K562 (cell line): ENCODE measurements around the gene NCAPG2. TPM values are rescaled to one million over a fixed set of nuclear protein-coding genes. Genes with fewer than 3 reads are reported as not detected.

ENCODE experiments used
- ATAC-seq: fragments of 200-7000 bp; cut with Tn5 transposase; 3 replicates; pipeline ENCODE4 v1.9.1; 2020; ENCODE audit warnings: moderate library complexity
- BruUV-seq: library from RNA; stranded (reverse); fragments of 400-500 nt; replicated peaks from 2 replicates; lab custom pipeline; 2021; lab: Mats Ljungman, UMichigan
- CTCF ChIA-PET: fragments of 300-600 bp; formaldehyde crosslinking; extraction: SDS; loops from one replicate; lab custom pipeline; 2021; ENCODE audit warnings: low intra/inter-chr PET ratio; lab: Yijun Ruan, JAX
- POLR2A ChIA-PET: fragments of 300-600, 350-650 bp; sonication (Branson Sonifier 250); formaldehyde crosslinking; extraction: SDS; loops from one replicate; lab custom pipeline; 2021; ENCODE audit warnings: antibody characterized with exemption, inconsistent platforms; lab: Yijun Ruan, JAX
- DNase-seq, 4 experiments: peaks; one replicate each; pipeline versions ENCODE4 v3.0.0 to v3.0.0-alpha.2; 2011 to 2018; ENCODE audit warnings: low spot score in 3 of 4, mixed read lengths in 3 of 4; ENCODE audit errors: extremely low read depth in 1 of 4
- FAIRE-seq: peaks from 2 replicates; lab custom pipeline; 2011; peaks lifted over from hg19 to GRCh38; lab: Jason Lieb, UNC
- H2AFZ ChIP-seq: 2 replicates; pipeline ENCODE4 v1.6.0; 2011; ENCODE audit warnings: low read depth, low read length, control low read depth, inconsistent platforms
- H3K27ac ChIP-seq: fragments of 200-600 bp; 3 replicates; pipeline ENCODE4 v1.8.0; 2011; ENCODE audit warnings: low read depth, mild to moderate bottlenecking, control low read depth, inconsistent platforms, low read length, moderate library complexity, mixed read lengths; ENCODE audit errors: extremely low read depth
- H3K27me3 ChIP-seq, 2 experiments: fragments of 300-600 bp in 1 of 2; 2 replicates in 1 of 2; 3 replicates in 1 of 2; pipeline versions ENCODE4 v1.6.0 to v1.8.0; 2011; ENCODE audit warnings: inconsistent platforms in 2 of 2, low read length in 2 of 2, mild to moderate bottlenecking in 1 of 2, mixed read lengths in 1 of 2, moderate library complexity in 1 of 2; ENCODE audit not compliant: control insufficient read depth in 2 of 2, insufficient read depth in 2 of 2
- H3K36me3 ChIP-seq: fragments of 300-600 bp; 3 replicates; pipeline ENCODE4 v1.8.0; 2011; ENCODE audit warnings: mild to moderate bottlenecking, low read length, inconsistent platforms; ENCODE audit not compliant: control insufficient read depth, insufficient read depth
- H3K4me1 ChIP-seq, 2 experiments: fragments of 200-600 bp in 1 of 2; replicated peaks in 1 of 2; 2 replicates in 1 of 2; 3 replicates in 1 of 2; pipeline versions ENCODE4 v1.5.1 to v1.8.0; 2011; ENCODE audit warnings: inconsistent platforms in 2 of 2, low read length in 2 of 2, mild to moderate bottlenecking in 1 of 2, mixed read lengths in 1 of 2, moderate library complexity in 1 of 2; ENCODE audit not compliant: control insufficient read depth in 2 of 2, insufficient read depth in 2 of 2
- H3K4me2 ChIP-seq: 2 replicates; pipeline ENCODE4 v1.6.1; 2011; ENCODE audit warnings: low read length, control low read depth, inconsistent platforms, mixed read lengths; ENCODE audit not compliant: insufficient read depth
- H3K4me3 ChIP-seq: fragments of 200-600 bp; sonication (generic), shearing (Covaris generic); 2 replicates; pipeline ENCODE4 v1.5.1; 2016; ENCODE audit warnings: control low read depth, inconsistent platforms
- H3K79me2 ChIP-seq: fragments of 200-600 bp; 3 replicates; pipeline ENCODE4 v1.8.0; 2011; ENCODE audit warnings: low read length, inconsistent platforms; ENCODE audit not compliant: control insufficient read depth, insufficient read depth
- H3K9ac ChIP-seq, 2 experiments: 2 replicates each; pipeline versions ENCODE4 v1.6.0 to v1.6.1; 2011; ENCODE audit warnings: low read depth in 2 of 2, low read length in 2 of 2, control low read depth in 1 of 2, inconsistent platforms in 1 of 2, mild to moderate bottlenecking in 1 of 2, mixed read lengths in 1 of 2; ENCODE audit not compliant: insufficient read depth in 1 of 2
- H3K9me1 ChIP-seq: one replicate; pipeline ENCODE4 v1.6.0; 2011; ENCODE audit warnings: inconsistent platforms, mild to moderate bottlenecking, low read length, moderate library complexity; ENCODE audit not compliant: control insufficient read depth, insufficient read depth
- H3K9me3 ChIP-seq: replicated peaks from 2 replicates; pipeline ENCODE4 v1.5.1; 2011; ENCODE audit warnings: low read depth, low read length, inconsistent platforms; ENCODE audit not compliant: control insufficient read depth, insufficient read depth
- H4K20me1 ChIP-seq: replicated peaks from 2 replicates; pipeline ENCODE4 v1.6.1; 2011; ENCODE audit warnings: low read length, inconsistent platforms, mixed read lengths; ENCODE audit not compliant: control insufficient read depth, insufficient read depth
- BRD4 ChIP-seq: fragments of 200-600 bp; sonication (generic); IDR thresholded peaks from 2 replicates; pipeline ENCODE4 v1.6.1; 2017; ENCODE audit warnings: inconsistent platforms
- C11orf30 ChIP-seq: fragments of 450-650 bp; IDR thresholded peaks from 2 replicates; pipeline ENCODE4 v1.6.1; 2016; ENCODE audit warnings: low read depth, mild to moderate bottlenecking
- CC2D1A ChIP-seq: fragments of 450-650 bp; IDR thresholded peaks from 2 replicates; pipeline ENCODE4 v1.6.1; 2017; ENCODE audit warnings: mild to moderate bottlenecking
- CHD4 ChIP-seq: fragments of 200-600 bp; sonication (generic); IDR thresholded peaks from 3 replicates; pipeline ENCODE4 v1.6.1; 2012; ENCODE audit warnings: low read depth, mild to moderate bottlenecking, mixed read lengths, low read length, inconsistent platforms; ENCODE audit not compliant: insufficient read depth, insufficient replicate concordance, poor library complexity, severe bottlenecking
- ELF2 ChIP-seq: fragments of 250-450 bp; sonication (Bioruptor Pico); IDR thresholded peaks from 2 replicates; pipeline ENCODE4 v1.5.0; 2021; ENCODE audit warnings: mild to moderate bottlenecking
- LARP7 ChIP-seq: fragments of 450-650 bp; IDR thresholded peaks from 2 replicates; pipeline ENCODE4 v1.6.1; 2016
- MCM2 ChIP-seq: fragments of 450-650 bp; IDR thresholded peaks from 2 replicates; pipeline ENCODE4 v1.6.1; 2017; ENCODE audit warnings: low read depth, mild to moderate bottlenecking
- MIER1 ChIP-seq: fragments of 450-650 bp; IDR thresholded peaks from 2 replicates; pipeline ENCODE4 v1.6.1; 2016; ENCODE audit warnings: antibody characterized with exemption, mild to moderate bottlenecking, low read depth
- RFX5 ChIP-seq: IDR thresholded peaks from 2 replicates; pipeline ENCODE4 v1.6.1; 2011; ENCODE audit warnings: low read depth, mild to moderate bottlenecking, improper control_type of control experiment, low read length
- RUNX1 ChIP-seq: sonication (generic); IDR thresholded peaks from 2 replicates; pipeline ENCODE4 v1.6.1; 2016; ENCODE audit warnings: antibody characterized with exemption, low read depth
- ZC3H11A ChIP-seq: IDR thresholded peaks from 2 replicates; pipeline ENCODE4 v1.6.1; 2012; ENCODE audit warnings: low read depth, low read length, improper control_type of control experiment
- ZNF146 ChIP-seq: IDR thresholded peaks from one replicate; pipeline ENCODE4 v1.6.1; 2018; ENCODE audit warnings: missing compliant biosample characterization; ENCODE audit not compliant: unreplicated experiment
- ZNF175 ChIP-seq: fragments of 200-800 bp; sonication (Bioruptor generic); IDR thresholded peaks from 2 replicates; pipeline ENCODE4 v1.6.1; 2016; ENCODE audit warnings: low read depth, mild to moderate bottlenecking, missing genetic modification characterization, missing compliant biosample characterization
- WGBS: fragments of 100-300 bp; shearing (Covaris generic); methylation state at CpG from one replicate; pipeline ENCODE4 v1.1.6; 2016; ENCODE audit warnings: low coverage, mixed read lengths; ENCODE audit not compliant: insufficient coverage; ENCODE audit errors: missing lambda C conversion rate; 5-methylcytosine and 5-hydroxymethylcytosine counted together
- in situ Hi-C: fragments of 300-500 bp; cut with MboI; formaldehyde crosslinking; loops from 4 replicates; pipeline ENCODE4 v1.15.0; 2018; ENCODE audit warnings: inconsistent platforms, mixed read lengths
- intact Hi-C: fragments of 100-400 bp; cut with micrococcal nuclease; formaldehyde crosslinking; loops from 2 replicates; pipeline ENCODE4 v1.14.2; 2022
- polyA plus RNA-seq, 8 experiments: library from polyadenylated mRNA; depleted of rRNA in 4 of 8; stranded (reverse) in 5 of 8; unstranded in 3 of 8; fragments of >200 nt; fragmentation: Nextera tagmentation in 2 of 8; fragmentation: Illumina TruSeq in 1 of 8; extraction: Ambion mirVana in 2 of 8; extraction: Trizol in 1 of 8; gene quantifications; 2 replicates each; pipeline versions ENCODE4 v1.2.1 to v1.2.3, GENCODE V29; 2011 to 2014; ENCODE audit warnings: inconsistent platforms in 1 of 8, missing spikeins in 1 of 8
- total RNA-seq, 7 experiments: library from RNA; depleted of rRNA in 6 of 7; stranded (reverse); fragments of >200 nt in 6 of 7; fragmentation: Illumina TruSeq in 2 of 7; extraction: Trizol in 2 of 7; gene quantifications; 2 replicates each; pipeline versions ENCODE4 v1.2.1 to v1.2.3, GENCODE V29; 2011 to 2021; ENCODE audit warnings: low replicate concordance in 1 of 7
- TF ChIP-seq, protein P1 (sequence below): fragments of 150-350 bp; conservative IDR thresholded peaks from 2 replicates; pipeline ENCODE4 v1.6.1; 2014; ENCODE audit warnings: low read length

The NCAPG2 gene
- total and polyA plus RNA-seq, 9 of the 15 experiments (the other 6 are each of a cell fraction or from before 2014, with no cell fraction given): 21.5 to 127 (median 86.1) TPM

DNA sequence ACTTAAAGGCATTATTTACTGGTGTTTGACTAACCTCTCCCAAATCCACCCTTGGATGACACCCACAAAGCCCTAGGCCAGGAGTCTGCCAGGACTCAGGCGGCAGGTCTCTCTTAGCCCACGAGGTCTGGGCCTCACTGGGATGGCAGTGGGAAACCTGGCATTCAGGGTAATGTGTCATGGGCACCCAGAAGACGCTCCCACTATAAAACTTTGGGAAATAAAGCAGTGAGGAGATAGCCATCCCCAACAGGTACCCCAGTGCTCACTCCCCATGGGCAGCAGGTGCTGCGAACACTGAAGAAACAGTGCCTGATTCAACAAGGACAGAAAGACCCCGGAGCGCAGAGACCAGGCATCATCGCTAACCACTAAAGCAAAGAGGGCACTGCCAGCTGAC, 102.6 kb downstream of the NCAPG2 start:
- intact Hi-C loops (no loop called here), in situ Hi-C loops (no loop called here)
- Histone ChIP-seq H3K4me2 (no peak overlapping the region), H3K9me3 (no peaks in the 10 kb centered on the region), H3K27ac (no peak overlapping the region), H3K9me1 (no peaks in the 10 kb centered on the region), H3K4me3 (no peak overlapping the region), H3K79me2 (no peaks in the 10 kb centered on the region), H3K36me3 (peaks cover 18% of the 10 kb centered on the region; the same call in 2 of the 3 replicates), H2AFZ (no peak overlapping the region), H3K27me3 (no peaks in the 10 kb centered on the region), H4K20me1 (no peaks in the 10 kb centered on the region), H3K4me1 (peaks cover 0 to 6% of the 10 kb centered on the region in 2 experiments; a peak in 1 of 5 replicates), H3K9ac (no peak overlapping the region)
- TF ChIP-seq MIER1 (no peak), ELF2 (CRISPR knock-in tag) (no peak), ZC3H11A (no peak), LARP7 (no peak), CC2D1A (no peak), RFX5 (no peak), ZNF146 (CRISPR knock-in tag) (no peak), RUNX1 (no peak), BRD4 (no peak), CHD4 (no peak), ZNF175 (CRISPR knock-in tag) (no peak), MCM2 (no peak), C11orf30 (no peak)
- TF ChIP-seq, protein P1, sequence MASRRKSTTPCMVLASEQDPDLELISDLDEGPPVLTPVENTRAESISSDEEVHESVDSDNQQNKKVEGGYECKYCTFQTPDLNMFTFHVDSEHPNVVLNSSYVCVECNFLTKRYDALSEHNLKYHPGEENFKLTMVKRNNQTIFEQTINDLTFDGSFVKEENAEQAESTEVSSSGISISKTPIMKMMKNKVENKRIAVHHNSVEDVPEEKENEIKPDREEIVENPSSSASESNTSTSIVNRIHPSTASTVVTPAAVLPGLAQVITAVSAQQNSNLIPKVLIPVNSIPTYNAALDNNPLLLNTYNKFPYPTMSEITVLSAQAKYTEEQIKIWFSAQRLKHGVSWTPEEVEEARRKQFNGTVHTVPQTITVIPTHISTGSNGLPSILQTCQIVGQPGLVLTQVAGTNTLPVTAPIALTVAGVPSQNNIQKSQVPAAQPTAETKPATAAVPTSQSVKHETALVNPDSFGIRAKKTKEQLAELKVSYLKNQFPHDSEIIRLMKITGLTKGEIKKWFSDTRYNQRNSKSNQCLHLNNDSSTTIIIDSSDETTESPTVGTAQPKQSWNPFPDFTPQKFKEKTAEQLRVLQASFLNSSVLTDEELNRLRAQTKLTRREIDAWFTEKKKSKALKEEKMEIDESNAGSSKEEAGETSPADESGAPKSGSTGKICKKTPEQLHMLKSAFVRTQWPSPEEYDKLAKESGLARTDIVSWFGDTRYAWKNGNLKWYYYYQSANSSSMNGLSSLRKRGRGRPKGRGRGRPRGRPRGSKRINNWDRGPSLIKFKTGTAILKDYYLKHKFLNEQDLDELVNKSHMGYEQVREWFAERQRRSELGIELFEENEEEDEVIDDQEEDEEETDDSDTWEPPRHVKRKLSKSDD: no peak
- ChIA-PET POLR2A (no interaction called here), CTCF (no interaction called here)
- no peak for FAIRE-seq
- WGBS: 93% methylated on average over 7 of the region's 7 CpGs
- BruUV-seq: no TSS peak
- no peak for ATAC-seq
- no peak for DNase-seq
